ENCODE data around the gene YKT6. TPM values are rescaled to one million over a fixed set of nuclear protein-coding genes. Genes with fewer than 3 reads are reported as not detected.

YKT6 gene
- total RNA-seq, 4 donors from 2014 or later = 36.2 to 54.6 (median 43.6) TPM

DNA sequence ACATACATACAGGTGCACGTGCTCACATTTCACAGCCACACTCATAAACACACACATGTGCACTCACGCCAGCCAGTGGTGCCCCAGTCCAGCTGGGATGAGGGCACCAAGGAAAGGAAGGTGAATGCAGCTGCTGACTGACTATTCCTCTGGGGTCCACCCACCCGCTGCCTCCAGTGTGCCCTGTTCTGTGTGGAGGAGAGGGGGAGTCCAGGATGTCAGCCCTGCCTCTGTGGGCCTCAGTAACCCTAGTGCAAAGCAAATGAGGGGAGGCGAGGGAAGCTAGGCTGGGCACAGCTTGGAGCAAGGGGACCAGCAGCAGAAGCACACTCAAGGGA, 57.6 kb downstream of the YKT6 start:
- TF ChIP-seq POLR2A (IDR thresholded peaks at IDR 0.05) = no peak
- no peak for TF ChIP-seq EP300 (IDR thresholded peaks at IDR 0.05)
- TF ChIP-seq, protein P1, sequence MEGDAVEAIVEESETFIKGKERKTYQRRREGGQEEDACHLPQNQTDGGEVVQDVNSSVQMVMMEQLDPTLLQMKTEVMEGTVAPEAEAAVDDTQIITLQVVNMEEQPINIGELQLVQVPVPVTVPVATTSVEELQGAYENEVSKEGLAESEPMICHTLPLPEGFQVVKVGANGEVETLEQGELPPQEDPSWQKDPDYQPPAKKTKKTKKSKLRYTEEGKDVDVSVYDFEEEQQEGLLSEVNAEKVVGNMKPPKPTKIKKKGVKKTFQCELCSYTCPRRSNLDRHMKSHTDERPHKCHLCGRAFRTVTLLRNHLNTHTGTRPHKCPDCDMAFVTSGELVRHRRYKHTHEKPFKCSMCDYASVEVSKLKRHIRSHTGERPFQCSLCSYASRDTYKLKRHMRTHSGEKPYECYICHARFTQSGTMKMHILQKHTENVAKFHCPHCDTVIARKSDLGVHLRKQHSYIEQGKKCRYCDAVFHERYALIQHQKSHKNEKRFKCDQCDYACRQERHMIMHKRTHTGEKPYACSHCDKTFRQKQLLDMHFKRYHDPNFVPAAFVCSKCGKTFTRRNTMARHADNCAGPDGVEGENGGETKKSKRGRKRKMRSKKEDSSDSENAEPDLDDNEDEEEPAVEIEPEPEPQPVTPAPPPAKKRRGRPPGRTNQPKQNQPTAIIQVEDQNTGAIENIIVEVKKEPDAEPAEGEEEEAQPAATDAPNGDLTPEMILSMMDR (IDR thresholded peaks at IDR 0.05) = no peak
- peak overlapping the region; percentile 19 to 84 (median 53) for H3K27ac ChIP-seq
- no peaks in the 10 kb centered on the region for H3K36me3 ChIP-seq
- no peaks in the 10 kb centered on the region for H3K9me3 ChIP-seq
- 45 to 73% methylated on average over 4 of the region's 4 CpGs for WGBS, 2 donors
- peaks cover 0 to 40% (median 34%) of the 10 kb centered on the region in 4 donors for H3K4me1 ChIP-seq
- no peak overlapping the region for H3K4me3 ChIP-seq
- no peaks in the 10 kb centered on the region for H3K27me3 ChIP-seq
- DNase-seq (ENCODE audit: low spot score in 2 of 2) = no peak

DNA sequence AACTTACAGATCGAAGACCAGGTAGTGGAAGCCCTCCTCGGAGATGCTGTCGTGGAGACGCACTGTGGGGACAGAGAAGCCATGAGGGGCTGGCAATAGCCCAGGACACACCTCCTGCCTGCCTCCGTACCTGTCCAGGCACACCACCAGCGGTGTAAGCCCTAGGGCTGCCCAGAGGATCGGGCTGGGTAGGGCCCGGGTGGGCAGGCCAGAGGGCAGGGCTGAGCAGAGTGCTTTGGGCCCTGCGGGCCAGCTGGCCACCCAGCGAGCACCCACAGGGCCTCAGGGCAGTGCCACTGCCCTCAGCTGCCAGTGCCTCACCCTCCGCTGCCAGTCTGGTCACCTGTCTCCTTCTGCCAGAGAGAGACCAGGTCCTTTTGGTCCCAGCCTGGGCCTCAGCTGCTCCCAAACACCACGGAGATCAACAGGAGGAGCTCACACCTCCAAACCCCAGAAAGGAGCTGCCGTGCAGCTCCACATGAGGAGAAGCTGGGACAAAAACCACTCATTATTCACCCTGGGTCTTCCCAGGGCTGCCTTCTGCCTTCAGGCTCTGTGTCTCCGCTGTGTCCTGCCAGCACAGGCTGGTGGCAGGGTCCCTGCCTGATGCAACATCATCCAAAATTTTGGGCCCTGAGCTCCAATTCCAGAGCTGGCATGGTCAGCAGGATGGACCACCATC, 58.2 kb downstream of the YKT6 start:
- peak overlapping the region; percentile 19 to 84 (median 53) for H3K27ac ChIP-seq
- WGBS, 2 donors = 71 to 85% methylated on average over 11 to 14 of the region's 14 CpGs
- no peak overlapping the region for H3K4me3 ChIP-seq

DNA sequence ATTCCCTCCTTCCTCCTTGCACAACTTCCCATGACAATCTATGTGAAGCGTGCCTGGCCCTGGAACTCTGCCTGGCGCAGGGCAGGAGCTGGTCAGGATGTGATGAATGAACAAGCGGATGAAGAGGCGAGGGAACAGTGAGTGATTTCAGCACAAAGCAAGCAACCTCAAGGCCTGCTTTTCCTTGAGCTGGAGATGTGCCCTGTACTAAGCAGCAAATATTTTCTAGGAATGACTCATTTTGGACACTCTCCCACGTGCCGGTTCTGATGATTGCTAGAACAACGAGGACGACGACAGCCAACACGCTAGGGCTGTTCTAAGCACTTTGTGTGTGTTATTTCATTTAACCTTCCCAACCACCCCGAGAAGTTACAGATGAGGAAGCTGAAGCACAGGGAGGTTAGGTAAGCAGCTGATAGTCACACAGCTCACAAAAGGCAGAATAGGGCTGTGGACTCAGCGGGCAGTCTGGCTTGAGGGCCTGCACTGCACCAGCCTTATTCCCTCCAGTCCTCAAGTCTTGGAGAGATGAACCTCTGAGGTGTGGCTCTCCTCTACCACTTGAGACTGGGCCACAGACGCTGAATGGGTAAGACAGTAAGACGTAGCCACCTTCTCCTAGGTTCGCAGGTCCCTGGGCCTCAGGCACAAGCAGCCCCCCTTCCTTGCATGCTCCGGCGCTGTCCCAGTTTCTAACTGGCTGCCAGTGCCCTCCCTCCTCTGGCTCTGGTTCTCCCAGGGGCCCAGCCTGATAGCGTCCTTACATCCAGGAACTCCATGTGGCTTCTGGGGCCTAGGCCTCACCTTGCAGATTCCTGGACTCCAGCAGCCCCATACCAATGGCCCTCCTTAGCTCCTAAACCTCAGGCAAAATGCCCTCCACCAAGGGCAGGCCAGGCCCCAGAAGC, 59.0 kb downstream of the YKT6 start:
- TF ChIP-seq POLR2A (IDR thresholded peaks at IDR 0.05) = no peak
- peak in 1 of 2 donors; percentile 75 for TF ChIP-seq EP300 (IDR thresholded peaks at IDR 0.05)
- Histone ChIP-seq H3K4me3 (no peak overlapping the region), H3K27me3 (peaks cover 0 to 2% of the 10 kb centered on the region in 2 donors), H3K4me1 (peaks cover 0 to 40% (median 34%) of the 10 kb centered on the region in 4 donors), H3K9me3 (no peaks in the 10 kb centered on the region), H3K27ac (peak overlapping the region; percentile 19 to 84 (median 68)), H3K36me3 (no peaks in the 10 kb centered on the region)
- DNase-seq (ENCODE audit: low spot score in 2 of 2) = peak; percentile 31 to 68
- WGBS, 2 donors = 37 to 51% methylated on average over 15 to 17 of the region's 18 CpGs

More for the DNA sequence above, 58.2 kb downstream of the YKT6 start:
- DNase-seq (ENCODE audit: low spot score in 2 of 2) = no peak
- TF ChIP-seq, protein P1 (IDR thresholded peaks at IDR 0.05) = no peak
- TF ChIP-seq EP300 (IDR thresholded peaks at IDR 0.05) = no peak
- TF ChIP-seq POLR2A (IDR thresholded peaks at IDR 0.05) = no peak
- Histone ChIP-seq H3K27me3 (no peaks in the 10 kb centered on the region), H3K36me3 (no peaks in the 10 kb centered on the region), H3K9me3 (no peaks in the 10 kb centered on the region), H3K4me1 (peaks cover 0 to 40% (median 34%) of the 10 kb centered on the region in 4 donors)

DNA sequence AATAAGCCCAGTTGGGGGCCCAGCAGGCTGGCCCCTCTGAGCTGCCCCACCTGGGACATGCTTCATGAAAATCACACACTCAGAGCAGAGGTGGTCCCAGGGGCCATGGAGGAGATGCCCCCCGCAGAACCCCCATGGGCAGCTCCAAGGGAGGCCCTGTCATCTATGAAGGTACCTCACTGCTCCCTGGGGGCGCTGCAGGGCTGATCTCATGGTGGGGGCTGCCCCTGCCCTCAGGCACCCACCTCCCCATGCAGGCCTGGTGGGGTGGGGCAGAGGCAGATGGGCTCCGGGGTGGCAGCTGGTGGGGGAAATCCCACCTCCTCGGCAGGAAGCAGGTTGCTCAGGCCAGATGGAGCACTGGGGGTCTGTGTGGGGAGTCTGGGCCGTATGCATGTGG, 60.5 kb downstream of the YKT6 start:
- no peak overlapping the region for H3K4me3 ChIP-seq
- peaks cover 0 to 40% (median 34%) of the 10 kb centered on the region in 4 donors for H3K4me1 ChIP-seq
- no peaks in the 10 kb centered on the region for H3K36me3 ChIP-seq
- peak overlapping the region in 1 of 4 donors; percentile 82 for H3K27ac ChIP-seq
- peaks cover 0 to 2% of the 10 kb centered on the region in 2 donors for H3K27me3 ChIP-seq
- TF ChIP-seq, protein P1 (IDR thresholded peaks at IDR 0.05) = no peak
- TF ChIP-seq EP300 (IDR thresholded peaks at IDR 0.05) (no peak), POLR2A (IDR thresholded peaks at IDR 0.05) (no peak)
- no peaks in the 10 kb centered on the region for H3K9me3 ChIP-seq
- 71 to 79% methylated on average over 3 to 5 of the region's 5 CpGs for WGBS, 2 donors
- no peak for DNase-seq (ENCODE audit: low spot score in 2 of 2)

DNA sequence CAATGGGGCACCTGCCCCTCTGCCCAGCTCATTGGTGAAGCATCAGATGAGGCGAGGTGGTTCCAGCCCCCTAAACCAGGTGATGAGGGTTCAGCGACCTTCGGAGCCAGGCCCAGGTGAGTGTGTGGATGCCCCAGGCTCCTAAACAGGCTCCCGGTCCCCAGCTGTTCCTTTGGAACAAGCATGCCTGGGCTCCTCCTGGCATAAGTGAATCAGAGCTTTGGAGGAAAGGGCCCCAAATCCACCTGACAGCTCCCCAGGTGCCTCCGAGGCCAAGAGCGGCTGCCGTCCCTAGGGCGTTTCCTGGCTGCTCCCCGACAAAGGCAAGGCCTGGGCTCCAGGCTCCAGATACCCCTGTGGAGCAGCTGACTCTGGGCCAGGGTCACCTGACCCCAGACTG, 61.3 kb downstream of the YKT6 start:
- TF ChIP-seq, protein P1 (IDR thresholded peaks at IDR 0.05) = no peak
- Histone ChIP-seq H3K9me3 (no peaks in the 10 kb centered on the region), H3K36me3 (no peaks in the 10 kb centered on the region), H3K4me1 (peaks cover 0 to 35% (median 31%) of the 10 kb centered on the region in 4 donors), H3K4me3 (no peak overlapping the region), H3K27ac (no peak overlapping the region), H3K27me3 (peaks cover 0 to 2% of the 10 kb centered on the region in 2 donors)
- WGBS, 2 donors = 95 to 96% methylated on average over 4 to 6 of the region's 9 CpGs
- no peak for DNase-seq (ENCODE audit: low spot score in 2 of 2)

Data from tibial nerve (tissue), 4 donors.